ENCODE results near the gene ZNRF1.
"Not testable (repeated sequence)": the region's sequence is repeated elsewhere in the genome, so short reads cannot be mapped to it uniquely, and the experiment has no call there.

The ZNRF1 gene

DNA sequence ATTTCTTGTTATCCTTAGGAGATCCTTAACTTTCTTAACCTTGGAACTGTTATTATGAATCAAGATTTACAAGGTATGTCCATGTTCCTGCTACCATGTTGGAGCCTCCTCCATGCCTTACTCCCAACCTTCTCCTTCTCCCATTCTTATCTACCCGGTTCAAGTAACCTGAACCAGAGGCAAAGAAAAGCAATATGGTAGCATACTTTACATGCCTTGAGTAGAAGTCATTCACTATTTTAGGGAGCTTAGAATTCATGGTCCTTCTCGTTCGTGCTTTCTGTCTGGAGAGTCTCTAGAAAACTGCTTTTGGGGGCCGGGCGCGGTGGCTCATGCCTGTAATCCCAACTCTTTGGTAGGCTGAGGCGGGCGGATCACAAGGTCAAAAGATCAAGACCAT lies 80.1 kb downstream of the ZNRF1 start:
- DNase-seq (ENCODE audit: low read depth in 2 of 2) = no peak

DNA sequence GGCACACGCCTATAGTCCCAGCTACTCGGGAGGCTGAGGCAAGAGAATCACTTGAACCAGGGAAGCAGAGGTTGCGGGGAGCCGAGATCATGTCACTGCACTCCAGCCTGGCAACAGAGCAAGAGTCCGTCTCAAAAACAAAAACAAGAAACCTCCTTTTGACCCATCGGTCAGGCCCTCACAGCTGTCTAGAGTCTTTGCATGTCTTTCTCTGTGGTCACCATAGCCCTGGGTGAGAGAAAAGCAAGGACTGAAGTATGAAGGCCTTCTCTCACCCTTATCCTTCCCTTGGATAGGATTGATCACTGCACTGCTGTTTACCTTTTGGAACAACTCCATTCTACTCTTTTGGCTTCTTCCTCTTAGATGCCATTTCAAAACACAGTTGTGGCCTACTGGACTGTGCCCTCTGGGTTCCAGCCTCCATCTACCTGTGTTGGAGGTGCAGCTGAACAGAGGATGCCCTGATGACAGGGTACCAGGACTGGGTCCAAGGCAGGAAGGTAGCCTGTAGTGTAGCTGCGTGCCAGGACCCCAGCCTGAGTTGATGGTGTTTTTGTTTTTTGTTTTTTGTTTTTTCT lies 80.6 kb downstream of the ZNRF1 start:
- no peak for DNase-seq (ENCODE audit: low read depth in 2 of 2)

DNA sequence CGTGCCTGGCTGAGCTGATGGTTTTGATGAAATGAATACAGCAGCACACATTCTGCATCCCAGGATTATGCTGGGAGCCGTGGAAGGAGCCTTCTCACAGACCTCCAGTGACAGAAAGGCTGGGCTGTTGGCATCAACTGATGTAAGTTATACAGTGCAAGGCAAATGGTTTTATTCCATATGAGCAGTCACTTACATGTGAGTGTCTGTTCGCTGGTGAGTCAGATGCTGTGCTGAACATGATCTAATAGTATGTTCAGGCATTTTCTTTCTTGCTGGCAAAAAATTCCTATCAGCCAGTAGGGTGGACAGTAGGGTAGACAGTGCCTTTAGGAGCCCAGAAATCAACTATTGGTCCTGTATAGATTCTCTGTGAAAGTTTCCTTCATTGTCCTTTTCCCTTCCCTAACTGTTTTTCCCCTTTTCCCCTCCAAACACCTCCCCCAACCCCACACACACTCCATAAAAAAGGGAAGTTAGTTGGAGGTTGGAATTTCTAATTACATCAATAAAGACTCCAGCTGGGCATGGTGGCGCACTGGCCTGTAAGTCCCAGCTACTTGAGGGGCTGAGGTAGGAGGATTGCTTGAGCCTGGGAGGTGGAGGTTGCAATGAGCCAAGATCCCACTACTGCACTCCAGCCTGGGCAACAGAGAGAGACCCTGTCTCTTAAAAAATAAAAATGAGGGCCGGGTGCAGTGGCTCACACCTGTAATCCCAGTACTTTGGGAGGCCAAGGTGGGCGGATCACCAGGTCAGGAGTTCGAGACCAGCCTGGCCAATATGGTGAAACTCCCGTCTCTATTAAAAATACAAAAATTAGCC lies 81.6 kb downstream of the ZNRF1 start:
- DNase-seq (ENCODE audit: low read depth in 2 of 2) = no peak

DNA sequence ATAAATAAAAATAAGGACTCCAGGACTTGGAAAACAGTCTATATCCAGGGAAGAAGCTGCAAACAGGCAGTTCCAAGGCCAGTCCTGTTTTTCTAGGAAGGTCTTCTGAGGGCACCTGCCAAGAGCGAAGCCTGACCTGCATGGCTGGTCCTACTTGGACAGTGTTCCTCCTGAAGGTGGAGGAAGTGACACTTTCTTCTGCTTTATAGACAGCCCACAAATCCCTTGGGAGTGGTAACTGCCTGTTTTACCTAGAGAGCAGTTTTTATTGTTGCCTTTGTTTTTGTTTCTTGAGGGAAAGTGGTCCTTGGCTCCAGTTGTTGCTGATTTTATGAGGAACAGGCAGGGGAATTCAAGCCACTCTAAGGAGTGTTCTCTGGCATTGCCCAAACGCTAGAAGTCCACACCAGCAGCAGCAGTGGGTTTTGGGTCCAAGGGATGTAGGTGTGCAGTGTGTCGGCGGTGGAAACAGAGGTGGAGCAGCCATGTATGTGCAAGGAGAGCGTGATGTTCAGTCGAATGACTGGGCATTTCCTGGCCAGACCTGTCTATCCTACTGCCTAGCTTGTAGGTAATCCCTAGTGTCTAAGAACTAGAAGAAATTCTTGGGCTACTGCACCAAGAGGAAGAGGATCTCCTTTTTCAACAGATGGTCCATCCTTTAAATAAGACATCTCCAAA lies 82.5 kb downstream of the ZNRF1 start:
- DNase-seq (ENCODE audit: low read depth in 2 of 2) = no peak

DNA sequence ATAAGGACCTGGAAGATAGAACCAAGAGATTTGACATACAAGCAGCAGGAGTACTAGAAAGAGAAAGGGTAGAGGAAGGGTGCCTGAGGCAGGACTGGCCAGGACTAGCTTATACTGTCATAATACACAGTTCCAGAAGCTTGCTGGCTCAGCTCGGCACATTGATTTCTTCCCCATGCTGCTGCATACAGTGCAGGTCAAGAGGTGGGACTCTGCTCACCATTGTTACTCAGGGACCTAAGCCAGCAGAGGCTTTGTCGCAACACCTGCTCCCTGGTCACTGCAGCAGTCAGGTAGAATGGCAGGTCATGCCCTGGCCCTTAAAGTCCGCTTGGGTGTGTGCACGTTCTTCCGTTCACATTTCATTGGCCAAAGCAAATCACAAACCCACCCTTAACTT lies 85.0 kb downstream of the ZNRF1 start:
- no peak for DNase-seq (ENCODE audit: low read depth in 2 of 2)

DNA sequence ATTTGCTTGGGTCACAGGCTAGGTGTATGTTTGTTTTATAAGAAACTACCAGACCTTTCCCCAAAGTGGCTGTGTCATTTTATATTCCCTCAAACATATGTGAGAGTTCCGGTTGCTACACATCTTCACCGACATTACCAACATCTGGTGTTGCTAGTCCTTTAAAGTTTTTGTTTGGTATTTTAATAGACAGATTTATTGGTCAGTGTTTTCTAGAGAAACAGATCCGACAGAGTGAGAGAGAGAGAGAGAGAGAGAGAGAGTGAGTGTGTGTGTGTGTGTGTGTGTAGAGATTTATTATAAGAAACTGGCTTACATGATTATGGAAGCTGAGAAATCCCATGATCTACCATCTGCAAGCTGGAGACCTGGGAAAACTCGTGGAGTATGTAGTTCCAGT lies 86.7 kb downstream of the ZNRF1 start:
- DNase-seq (ENCODE audit: low read depth in 2 of 2) = no peak

DNA sequence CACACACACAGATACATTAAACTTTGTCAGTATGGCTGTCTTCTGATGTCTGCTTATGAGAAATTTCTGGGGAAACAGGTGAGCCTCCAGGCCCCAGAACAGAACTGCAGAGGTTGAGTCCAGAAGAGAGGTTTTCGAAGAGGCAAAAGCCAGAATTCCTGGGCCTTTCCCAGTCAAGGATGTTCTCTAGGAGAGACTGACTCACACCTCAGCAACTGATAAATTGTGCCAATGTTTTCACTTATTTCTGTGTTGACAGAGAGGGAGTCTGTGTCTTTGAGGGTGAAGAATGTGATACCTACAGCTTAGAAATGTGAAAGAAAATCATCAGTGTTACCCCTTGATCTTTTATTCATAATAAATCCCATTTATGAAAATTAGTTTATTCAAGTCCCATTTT lies 87.5 kb downstream of the ZNRF1 start:
- no peak for DNase-seq (ENCODE audit: low read depth in 2 of 2)

DNA sequence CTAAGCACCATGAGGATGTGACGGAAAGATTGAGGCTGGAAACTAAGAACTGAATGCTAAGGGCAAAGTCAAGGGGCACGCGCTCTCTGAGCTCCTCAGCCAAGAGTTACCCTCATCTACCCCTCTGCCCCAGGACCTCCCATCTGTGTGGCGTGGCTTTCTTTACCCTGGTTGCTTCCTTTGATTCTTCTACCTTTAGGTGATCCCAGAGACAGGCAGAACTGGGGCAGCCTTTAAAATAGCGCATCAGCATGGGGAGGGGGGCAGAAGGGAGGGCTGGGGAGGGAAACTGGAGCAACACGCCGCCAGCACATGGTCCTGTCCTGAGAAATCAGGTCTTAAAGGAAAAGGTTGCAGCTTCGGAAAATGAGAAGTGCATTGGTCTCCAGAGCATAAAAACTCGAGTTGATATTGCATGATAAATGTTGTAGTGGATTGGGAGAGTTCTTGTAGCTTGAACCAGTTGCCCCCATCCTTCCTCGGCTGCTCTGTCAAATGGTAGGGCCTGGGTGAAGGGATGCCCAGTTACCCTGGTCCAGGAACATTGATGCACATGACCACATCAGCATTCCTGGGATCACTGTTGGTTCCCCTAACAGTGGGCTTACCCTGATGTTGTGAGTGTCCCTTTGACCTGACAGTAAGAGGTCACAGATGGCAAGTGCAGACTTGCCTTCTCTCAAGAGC lies 88.0 kb downstream of the ZNRF1 start:
- DNase-seq (ENCODE audit: low read depth in 2 of 2) = no peak

DNA sequence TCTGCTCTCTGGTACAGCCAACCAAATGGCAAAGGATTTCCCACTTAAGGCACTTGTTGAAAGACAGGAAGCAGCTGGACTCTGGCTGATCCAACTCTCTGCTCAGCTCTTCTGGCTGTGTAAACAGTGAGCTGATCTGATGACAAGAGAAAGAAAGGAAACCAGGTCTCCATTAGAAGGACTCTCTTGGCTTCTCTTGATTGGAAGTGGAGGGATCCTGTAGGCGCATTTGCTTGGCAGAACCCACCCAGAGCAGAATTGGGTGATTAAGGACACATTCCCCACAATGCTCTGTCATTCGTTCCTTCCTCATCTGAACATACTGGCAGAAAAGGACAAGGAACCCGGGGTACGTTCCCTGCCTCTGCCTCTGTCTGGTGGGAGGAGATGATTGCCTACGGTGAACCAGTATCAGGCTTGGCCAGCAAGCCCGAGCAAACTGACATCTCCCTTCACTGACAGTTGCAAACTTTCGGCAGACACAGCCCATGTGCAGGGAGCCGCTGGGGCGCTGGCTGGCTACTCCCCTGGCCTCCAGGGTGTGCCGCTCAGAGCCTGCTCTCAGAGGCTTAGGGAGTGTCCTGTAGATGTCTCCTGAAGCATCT lies 88.7 kb downstream of the ZNRF1 start:
- DNase-seq (ENCODE audit: low read depth in 2 of 2) = no peak

DNA sequence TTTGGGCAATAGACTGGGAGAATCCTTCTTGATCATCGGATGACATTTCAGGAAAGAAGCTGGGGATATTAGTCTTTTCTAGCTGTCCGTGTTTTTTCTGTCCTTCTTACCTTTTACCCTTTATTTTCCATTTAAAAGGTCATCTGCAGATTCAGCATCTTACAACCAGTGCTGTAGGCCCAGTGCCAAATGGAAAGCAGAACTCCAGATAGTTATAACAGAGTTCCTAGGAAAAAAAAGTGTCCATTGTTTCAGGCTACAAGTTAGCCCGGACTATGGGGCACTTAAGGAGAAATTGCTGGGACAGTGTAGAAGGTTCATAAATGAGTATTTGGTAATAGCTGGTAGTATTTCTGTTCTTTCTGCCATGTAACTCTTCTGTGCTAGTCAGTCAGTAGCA lies 89.4 kb downstream of the ZNRF1 start:
- DNase-seq (ENCODE audit: low read depth in 2 of 2) = no peak

DNA sequence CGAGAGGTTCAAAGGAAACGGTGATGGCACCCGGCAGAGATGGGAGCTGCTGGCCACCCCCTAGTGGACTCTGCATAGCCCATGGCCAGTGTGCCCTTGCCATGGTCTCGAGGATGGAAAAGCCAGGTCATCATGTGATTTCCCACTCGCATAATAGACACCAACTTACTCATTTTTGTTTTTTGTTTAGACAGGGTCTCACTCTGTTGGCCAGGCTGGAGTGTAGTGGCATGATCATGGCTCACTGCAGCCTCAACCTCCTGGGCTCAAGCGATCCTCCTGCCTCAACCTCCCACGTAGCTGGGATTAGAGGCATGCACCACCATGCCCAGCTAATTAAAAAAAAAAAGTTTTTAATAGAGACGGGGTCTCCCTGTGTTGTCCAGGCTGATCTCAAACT lies 90.1 kb downstream of the ZNRF1 start:
- no peak for DNase-seq (ENCODE audit: low read depth in 2 of 2)

DNA sequence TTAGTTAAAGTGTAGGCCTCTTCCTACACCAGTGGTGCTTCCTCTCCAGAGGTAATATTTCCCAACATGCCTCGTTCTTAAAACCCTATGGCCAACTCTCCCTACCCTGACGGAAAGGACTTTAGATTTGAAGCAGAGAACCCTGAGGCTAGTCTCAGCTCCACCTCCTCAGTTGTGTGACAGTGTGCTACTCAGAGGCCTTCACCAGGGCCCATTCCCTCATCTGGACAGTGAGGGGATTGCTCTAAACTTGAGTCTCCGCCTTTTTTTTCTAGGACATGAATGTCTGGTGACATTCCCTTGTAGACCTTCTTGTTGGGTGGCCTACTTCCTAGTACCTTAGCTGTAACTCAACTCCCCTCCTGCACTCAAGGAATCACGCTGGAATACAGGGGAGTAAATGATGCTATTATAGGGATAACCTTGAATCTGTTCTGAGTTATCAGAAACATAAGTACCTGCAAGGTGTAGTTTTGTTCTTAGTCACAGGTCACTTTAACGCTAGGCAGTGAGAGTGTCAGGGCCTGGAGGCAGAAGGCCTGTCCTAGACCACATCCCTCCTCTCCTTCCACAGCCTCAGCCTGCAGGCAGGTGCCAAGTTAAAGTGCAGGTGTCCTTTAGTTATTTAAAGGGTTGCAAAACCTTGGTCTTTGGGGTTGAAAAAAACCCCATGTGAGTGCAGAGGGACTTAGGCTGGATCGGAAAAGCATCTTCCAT lies 90.8 kb downstream of the ZNRF1 start:
- no peak for DNase-seq (ENCODE audit: low read depth in 2 of 2)

DNA sequence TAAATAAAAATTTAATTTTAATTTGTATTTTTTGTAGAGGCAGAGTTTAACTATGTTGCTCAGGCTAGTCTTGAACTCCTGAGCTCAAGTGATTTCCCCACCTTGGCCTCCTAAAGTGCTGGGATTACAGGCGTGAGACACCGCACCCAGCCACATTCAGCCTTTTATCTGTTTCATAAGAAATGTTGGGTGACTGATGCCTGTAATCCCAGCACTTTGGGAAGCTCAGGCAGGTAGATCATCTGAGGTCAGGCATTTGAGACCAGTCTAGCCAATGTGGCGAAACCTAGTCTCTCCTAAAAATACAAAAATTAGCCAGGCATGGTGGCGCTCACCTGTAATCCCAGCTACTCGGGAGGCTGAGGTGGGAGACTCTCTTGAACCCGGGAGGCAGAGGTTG lies 92.1 kb downstream of the ZNRF1 start:
- DNase-seq (ENCODE audit: low read depth in 2 of 2) = not testable (repeated sequence)

DNA sequence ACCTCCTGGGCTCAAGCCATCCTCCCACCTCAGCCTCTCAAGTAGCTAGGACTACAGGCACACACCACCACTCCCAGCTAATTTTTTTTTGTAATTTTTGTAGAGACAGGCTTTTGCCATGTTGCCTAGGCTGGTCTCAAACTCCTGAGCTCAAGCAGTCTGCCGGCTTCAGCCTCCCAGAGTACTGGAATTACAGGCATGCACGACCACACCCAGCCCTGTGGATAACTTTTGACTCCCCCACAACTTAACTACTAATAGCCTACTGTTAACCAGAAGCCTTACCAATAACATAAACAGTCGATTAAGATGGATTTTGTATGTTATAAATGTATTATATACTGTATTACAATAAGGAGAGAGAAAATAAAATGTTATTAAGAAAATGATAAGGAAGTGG lies 92.8 kb downstream of the ZNRF1 start:
- DNase-seq (ENCODE audit: low read depth in 2 of 2) = not testable (repeated sequence)

DNA sequence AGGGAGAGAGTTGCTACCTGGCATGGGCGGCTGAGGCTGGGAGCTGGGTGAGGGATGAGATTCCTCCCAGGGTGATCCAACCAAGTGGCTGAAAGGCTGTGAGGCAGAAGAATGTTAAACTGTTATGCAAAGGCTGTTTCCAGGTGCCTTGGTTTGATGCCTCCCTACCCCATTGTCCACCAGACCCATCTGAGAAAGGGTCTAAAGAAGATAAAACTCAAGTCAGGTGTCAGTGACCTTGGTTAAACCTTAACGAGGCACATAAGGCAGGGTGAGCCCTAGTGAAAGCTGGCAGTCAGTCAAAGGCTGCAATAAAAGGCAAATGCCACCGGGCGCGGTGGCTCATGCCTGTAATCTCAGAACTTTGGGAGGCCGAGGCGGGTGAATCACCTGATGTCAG lies 94.0 kb downstream of the ZNRF1 start:
- DNase-seq (ENCODE audit: low read depth in 2 of 2) = no peak

DNA sequence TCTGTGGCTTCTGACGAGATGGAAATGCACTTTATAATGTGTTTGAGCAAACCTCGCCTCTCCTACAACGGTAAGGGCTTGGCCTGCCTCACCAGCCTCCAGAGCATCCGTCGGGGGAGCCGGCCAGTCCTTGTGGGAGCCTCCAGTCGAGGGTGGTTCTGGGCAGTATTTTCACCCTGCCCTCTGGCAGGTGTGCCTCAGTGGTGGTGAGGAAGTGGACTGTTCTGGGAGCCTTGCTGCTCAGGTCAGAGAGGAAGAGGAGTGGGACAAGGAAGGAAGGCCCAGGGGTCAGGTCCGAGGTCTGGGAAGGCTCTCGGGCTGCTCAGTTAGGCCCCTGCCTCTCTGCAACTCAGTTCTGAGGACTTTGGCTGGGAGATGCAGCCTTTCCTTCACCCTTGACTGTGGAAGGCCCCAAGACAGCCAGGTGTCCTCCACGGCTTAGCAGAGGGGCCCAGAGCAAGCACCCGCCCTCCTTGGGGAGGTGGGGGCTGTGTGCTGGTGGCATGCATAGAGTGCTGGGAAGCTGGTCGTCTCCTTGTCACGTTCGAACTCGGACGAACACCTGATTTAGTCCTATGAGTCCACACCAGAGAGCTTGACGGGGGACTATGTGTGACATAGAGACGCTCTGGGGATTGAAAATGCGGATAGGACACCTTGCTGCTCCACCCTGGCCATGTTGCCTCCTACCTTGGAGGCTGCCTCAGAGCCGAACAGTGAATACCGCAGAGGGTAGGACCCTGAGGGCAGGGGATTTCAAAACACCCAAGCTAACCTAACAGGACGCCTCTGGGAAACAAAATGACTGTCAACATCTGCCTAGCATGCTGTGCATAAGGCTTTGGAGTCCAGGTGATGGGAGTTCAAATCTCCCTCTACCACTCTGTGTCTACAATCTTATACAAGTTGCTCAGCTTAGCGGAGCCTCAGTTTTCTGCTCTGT lies 95.0 kb downstream of the ZNRF1 start:
- no peak for DNase-seq (ENCODE audit: low read depth in 2 of 2)

DNA sequence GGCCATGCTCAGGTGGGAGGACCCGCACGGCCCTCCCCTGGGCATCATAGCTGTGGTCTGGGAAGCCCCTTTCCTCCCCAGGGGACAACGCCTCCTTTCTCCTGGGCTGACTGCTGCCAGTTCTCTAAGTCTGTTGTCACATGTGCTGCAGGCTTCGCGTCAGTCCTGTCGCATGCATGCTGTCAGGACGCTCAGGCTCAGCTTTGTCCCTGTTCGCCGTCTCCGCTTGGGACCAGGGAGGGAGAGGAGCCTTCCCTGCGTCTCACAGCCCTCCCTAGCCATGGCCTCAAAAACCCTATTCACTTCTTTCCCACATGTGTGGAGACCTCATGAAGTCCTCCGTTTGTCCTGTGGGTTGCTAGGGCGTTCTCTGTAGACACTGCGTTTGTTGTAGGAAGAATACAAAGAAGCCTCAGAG lies 96.4 kb downstream of the ZNRF1 start:
- no peak for DNase-seq (ENCODE audit: low read depth in 2 of 2)

DNA sequence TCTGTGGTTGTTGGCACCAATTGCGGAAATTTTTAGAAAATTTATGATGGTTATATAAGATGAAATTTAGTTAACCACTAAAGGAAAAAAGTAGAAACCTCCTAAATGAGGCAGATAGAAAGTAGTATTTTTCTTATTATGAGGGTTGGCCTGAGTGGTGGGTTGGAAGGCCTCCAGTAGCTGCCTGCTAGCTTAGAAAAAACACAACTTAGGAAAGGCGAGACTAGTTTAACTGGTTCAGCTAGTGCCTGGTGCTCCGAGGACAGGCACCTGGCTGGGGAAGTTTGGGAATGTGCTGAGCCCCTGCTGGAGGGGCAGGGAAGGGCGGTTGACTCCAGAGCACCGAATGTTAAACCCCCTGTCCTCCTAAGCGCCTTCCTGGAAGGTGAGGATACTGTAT lies 97.8 kb downstream of the ZNRF1 start:
- DNase-seq (ENCODE audit: low read depth in 2 of 2) = no peak

DNA sequence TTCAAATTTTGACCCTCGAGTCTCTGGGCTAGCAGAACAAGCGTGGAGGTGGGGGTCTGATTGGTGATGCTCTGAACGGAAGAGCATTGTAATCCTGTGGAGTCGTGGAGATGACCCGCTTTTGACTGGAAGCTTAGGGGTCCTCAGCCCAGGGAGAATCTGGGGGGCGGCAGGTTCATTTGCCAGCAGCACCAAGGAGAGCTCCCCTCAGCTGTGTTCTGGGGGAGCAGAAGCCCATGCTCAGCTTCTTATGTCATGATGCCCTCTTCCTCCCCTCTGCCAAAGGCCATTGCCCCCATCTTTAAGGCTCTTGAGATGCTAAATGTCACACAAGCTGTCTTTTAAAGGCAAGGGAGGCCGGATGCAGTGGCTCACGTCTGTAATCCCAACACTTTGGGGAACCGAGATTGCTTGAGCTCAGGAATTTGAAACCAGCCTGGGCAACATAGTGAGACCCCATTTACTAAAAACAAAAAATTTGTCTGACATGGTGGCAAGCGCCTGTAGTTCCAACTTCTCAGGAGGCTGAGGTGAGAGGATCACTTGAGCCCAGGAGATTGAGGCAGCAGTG lies 98.5 kb downstream of the ZNRF1 start:
- no peak for DNase-seq (ENCODE audit: low read depth in 2 of 2)

All from stimulated activated CD8-positive, alpha-beta memory T cell treated with anti-CD3 and anti-CD28 coated beads, Interleukin-7, amount 100 ng/mL, for 1 hour (primary cell).